Stimulated activated CD4-positive, alpha-beta T cell treated with anti-CD3 and anti-CD28 coated beads, Interleukin-1b, Interleukin-23, amount 100 ng/mL, for 1 hour (primary cell): ENCODE data around the gene GLT1D1.
"Not testable (repeated sequence)": the region's sequence is repeated elsewhere in the genome, so short reads cannot be mapped to it uniquely, and the experiment has no call there.

Source experiments
- DNase-seq, 2 donors: peaks; one replicate each; pipeline ENCODE4 v3.0.0-alpha.2; 2020; ENCODE audit warnings: low read depth in 2 of 2

GLT1D1 gene

GRCh38 chr12:128852885-128853599 is at the start of gene GLT1D1:
Gene GLT1D1 (plus strand): TSS chr12:128853478. CDS start chr12:128853582, 104 bp downstream.
- DNase-seq: no peak

DNA sequence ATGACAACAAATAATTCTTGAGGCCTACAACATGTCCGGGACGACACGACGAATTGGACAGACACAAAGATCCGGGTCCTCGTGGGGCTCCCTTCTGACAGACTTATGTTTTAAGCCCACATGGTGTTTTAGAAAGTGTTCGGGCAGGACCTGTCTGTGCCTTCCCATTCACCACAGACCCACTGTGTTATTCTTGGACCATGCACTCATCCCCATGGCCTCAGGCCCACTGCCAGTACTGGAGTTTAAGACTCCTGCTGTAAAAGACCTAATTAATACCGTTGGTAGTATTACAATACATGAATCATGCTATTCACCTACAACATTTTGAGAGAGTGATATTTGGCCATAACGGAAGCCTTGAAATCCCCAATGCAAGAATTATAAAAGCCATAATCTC is 49.5 kb upstream of the GLT1D1 start:
- no peak for DNase-seq

DNA sequence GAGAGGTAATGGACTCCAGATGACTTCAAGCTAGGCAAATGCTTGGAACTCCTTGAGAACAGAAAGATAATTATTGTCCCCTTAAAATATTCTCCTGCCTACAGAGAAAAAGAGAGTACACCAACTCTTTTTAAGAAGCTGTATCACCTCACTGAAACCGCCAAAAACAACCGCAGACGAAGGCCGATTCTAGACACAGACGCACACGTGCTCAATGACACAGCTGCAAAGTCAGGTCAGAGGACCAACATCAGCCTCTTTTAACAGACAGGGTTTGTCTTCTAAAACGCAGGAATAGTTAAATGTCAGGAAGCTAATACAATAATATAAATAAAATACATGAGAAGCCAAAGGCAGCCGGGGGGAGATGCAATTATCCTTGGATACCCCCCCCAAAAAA is 48.5 kb upstream of the GLT1D1 start:
- DNase-seq: no peak

DNA sequence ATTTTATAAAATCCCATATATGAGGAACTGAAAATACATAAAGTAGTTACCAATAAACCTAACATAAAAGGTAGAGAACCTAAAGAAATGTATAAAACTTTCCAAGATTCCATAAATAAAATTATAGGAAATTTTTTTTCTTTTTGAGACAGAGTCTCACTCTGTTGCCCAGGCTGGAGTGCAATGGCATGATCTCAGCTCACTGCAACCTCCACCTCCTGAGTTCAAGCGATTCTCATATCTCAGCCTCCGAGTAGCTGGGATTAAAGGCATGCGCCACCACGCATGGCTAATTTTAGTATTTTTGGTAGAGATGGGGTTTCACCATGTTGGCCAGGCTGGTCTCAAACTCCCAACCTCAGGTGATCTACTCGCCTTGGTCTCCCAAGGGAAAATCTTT is 47.9 kb upstream of the GLT1D1 start:
- DNase-seq: not testable (repeated sequence)

DNA sequence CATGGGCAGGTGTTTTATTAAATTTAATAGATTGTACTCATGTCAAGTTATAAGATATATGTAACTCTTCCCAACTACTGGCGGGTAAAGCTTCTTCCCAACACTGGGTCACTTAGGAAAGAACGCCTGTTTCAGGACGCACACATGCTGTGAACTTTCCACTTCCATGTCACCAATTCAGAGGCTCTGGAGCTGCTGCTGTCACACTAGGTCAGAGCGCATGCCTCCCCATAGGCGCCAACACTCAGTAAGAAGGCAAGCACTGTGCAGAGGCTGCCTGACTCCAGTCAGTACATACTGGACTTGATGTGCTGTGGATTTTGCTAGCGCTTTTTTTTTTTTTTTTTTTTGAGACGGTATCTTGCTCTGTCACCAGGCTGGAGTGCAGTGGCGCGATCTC is 46.7 kb upstream of the GLT1D1 start:
- no peak for DNase-seq

DNA sequence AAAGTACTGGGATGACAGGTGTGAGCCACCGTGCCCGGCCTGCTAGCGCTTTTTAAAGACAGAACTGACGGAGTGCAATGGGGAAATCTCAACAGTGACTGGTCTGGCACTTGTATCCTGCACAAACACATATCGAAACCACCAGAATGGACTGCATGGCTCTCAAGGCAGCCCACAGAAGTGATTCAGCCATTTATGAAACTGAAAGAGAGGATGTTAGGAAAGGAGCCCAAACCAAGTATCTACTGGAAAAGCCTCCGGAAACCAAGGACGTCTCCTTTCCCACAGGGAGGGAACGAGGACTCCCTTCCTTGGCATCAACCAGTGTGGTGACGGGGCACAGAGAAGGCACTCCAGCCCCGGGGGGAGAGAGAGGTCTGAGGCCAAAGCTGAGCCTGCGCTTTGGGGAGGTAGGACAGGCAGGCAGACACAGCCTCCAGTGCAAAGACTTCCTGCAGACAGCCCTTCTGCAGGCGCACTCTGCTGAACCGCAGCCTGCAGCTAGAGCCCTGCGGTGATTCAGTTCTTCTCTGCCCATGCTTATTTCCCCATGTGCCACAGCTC is 46.0 kb upstream of the GLT1D1 start:
- DNase-seq: no peak

DNA sequence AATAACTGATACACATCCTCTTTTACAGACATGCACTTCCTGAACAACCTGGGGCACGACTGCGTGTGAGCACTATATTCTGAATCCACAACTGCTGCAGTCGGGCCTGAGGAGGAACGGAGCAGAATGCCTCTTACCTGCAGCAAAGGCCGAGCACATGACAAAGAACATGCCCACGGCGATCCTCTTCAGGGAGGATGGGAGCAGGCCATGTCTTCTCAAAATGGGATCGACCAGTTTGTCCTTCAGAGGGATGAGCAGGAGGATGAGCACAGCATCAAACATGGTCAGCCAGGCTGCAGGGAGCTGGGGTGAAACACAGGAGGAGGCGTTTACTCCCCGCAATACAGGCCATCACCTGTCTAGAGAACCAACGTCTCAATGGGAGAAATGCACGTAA is 44.6 kb upstream of the GLT1D1 start:
- DNase-seq: no peak

DNA sequence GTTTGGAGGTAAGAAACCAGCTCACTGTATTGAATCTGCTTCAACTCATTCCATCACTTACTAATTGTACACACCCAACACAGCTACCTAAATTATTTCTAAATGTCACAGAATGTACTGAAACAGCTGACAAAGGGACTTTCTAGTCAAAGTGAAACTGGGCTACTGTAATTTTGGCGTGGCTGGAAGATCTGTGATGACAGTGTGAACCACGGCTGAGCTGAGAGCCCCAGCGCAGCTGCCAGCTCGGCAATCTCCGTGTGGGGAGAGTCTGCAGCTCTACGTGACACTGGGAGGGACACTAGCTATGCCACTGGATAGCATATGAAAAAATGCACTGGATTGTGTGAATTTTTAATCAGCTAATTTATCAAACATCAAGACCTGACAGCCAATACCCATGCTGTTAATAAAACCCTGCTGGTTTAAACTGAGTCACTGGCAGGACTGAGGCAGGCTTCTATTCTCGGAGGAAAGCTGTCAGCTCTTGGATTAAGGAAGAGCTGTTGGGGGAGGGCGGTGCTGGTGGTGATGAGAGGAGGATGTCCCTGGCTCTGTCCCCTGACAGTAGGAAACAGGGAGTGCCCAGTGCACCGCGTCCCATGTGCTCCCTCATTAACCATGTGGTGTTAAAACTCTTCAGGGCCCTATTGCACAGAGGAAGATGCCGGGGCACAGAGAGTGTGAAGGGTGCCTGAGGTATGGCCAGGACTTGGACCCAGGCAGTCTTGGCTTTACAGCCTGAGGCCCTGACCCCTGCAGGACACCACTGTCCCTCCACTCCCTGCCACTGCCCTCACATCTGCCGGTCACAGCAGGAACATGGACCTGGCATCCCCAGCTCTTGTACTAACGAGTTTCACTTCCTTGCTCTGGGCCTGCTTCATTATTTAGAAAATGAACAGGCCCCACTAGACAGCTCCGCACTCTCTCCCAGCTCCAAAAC is 42.8 kb upstream of the GLT1D1 start:
- no peak for DNase-seq

DNA sequence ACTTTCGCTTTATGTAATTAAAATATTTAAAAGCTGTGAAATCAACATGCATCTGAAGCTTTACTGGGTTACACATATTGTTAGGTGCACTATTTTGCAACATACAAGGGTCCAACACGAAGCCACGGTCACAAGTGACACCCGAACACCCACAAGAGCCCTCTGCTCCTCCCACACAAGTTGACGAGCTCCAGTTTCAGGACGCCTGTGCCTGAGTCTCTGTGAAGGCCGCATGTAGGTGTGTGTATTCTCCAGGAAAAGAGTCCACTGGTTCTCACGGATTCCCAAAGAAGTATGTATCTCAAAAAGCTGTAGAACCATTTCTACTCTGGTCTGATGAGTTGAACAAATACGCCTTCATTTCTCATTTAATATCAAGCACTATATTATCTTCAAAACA is 41.5 kb upstream of the GLT1D1 start:
- no peak for DNase-seq

- no peak for DNase-seq
Observed at GRCh38 chr12:128813392-128813791, 39.9 kb upstream of the GLT1D1 start.

- DNase-seq: no peak
Observed at GRCh38 chr12:128813883-128814282, 39.4 kb upstream of the GLT1D1 start.

DNA sequence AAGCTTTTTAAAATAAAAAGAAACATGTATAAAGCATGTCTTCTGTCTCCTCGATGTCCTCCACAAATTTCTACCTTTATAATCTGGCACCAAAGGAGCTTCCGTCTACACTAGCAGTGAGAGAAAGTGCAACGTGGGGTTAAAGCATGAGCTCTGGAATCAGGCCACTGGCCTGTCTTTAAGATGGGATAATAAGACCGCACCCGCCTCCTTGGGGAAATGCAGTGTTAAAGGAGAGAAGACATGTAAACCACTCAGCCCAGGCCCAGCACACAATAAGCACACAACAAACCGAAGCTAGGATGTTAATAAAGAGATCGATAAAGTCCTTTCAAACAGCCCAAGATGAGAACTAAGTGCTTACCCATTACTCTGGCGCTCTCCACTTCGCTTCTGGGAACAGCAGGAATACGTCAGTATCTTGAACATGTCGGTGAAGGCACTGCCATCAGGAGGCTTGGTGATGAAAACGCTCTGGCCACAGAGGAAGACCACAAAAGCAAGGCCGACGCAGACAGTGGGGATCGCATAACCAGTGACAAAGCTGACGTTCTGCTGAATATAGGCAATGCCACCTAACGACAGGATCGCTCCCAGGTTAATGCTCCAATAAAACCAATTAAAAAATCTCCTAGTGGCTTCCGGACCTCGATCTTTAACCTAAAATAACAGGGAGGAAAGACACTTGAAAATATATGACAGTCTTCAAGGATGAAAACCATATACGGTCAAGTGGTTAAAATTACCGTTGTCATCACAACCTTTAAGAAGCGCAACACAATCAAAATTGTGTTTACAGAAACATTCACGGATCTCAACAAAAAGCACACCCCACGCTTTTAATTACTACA is 38.6 kb upstream of the GLT1D1 start:
- DNase-seq: no peak

GRCh38 chr12:128815779-128816642 is 37.3 kb upstream of the GLT1D1 start:
- no peak for DNase-seq

- no peak for DNase-seq
Observed at GRCh38 chr12:128816643-128816920, 36.7 kb upstream of the GLT1D1 start.

GRCh38 chr12:128817111-128818015 is 35.9 kb upstream of the GLT1D1 start:
- no peak for DNase-seq

DNA sequence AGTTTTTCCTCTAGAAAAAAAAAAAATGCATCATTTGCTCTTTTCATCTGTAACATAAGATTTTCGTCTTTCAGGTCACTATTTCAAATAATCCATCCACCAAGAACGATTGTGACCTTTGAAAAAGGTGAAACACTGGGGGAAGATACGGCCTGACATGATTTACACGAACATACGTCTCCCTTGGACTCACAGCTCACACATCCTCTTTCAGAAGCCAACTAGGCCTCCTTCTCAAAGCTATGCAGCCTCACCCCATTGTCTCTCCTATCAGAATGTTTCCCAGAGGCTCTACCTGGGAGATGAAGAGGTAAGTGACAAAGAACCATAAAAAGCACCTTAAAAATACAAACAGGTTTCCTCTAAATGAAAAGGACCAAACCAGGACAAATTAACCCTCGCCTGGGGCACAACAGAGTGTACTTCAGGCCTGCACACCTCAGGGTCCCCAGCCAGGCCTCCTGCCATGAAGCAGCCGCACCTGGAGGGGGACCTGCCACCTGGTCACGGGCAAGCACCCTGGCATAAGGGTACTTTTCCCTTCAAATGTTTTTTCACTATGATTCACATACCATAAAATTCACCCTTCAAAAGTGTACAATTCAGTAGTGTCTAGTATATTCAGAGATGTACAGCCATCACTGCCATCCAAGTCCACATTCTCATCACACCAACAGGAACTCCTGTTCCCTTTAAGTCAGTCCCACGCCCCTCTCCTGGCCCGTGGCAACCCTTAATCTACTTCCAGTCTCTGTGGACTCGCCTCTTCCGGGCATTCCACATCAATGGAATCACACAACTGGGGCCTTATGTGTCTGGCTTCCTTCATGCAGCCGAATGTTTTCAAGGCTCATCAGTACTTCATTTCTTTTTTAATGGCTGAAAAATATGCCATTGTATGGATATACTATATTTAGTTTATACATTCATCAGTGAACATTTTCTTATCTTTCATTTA is 34.9 kb upstream of the GLT1D1 start:
- no peak for DNase-seq

- no peak for DNase-seq
Observed at GRCh38 chr12:128819293-128820144, 33.8 kb upstream of the GLT1D1 start.

DNA sequence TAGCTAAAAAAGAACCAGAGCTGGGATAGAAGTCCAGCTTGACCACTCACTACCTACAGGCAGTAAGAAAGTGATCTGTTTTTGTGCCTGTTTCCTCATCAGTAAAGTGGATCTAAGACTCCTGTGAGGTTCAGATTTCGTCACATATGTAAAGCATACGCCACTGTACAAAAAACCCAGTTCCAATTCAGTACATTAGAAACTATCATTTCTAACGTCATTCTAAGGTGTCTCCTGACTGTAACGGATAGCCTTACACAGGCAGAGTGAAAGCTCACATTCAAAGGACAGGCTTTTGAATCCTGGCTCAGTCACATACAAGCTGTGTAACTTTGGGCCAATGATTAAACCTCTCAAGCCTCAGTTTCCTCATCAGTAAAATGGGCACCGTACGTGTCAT is 33.0 kb upstream of the GLT1D1 start:
- no peak for DNase-seq
